Trophoblast cell (in vitro differentiated cells and primary cell): Measurements from ENCODE around the gene MYL11. TPM values are rescaled to one million over a fixed set of nuclear protein-coding genes. Genes with fewer than 3 reads are reported as not detected.
"Not testable (repeated sequence)": the region's sequence is repeated elsewhere in the genome, so short reads cannot be mapped to it uniquely, and the experiment has no call there.

Source experiments
- DNase-seq, 2 donors: peaks; one replicate each; pipeline ENCODE4 v3.0.0-alpha.2; 2016
- H2AFZ ChIP-seq: 2 replicates; pipeline ENCODE4 v1.6.1; 2013; ENCODE audit warnings: low read length, moderate library complexity, mild to moderate bottlenecking; ENCODE audit not compliant: insufficient read depth, poor library complexity
- H2AK5ac ChIP-seq: 2 replicates; pipeline ENCODE4 v1.6.1; 2013; ENCODE audit warnings: mild to moderate bottlenecking, low read length
- H2BK120ac ChIP-seq: 2 replicates; pipeline ENCODE4 v1.6.1; 2013; ENCODE audit warnings: low read length, mild to moderate bottlenecking, moderate library complexity; ENCODE audit not compliant: insufficient read depth, poor library complexity
- H2BK12ac ChIP-seq: 2 replicates; pipeline ENCODE4 v1.6.1; 2013; ENCODE audit warnings: mild to moderate bottlenecking, low read length, moderate library complexity
- H2BK5ac ChIP-seq: 2 replicates; pipeline ENCODE4 v1.6.1; 2013; ENCODE audit warnings: low read length, low read depth, moderate library complexity, mild to moderate bottlenecking; ENCODE audit not compliant: poor library complexity
- H3K14ac ChIP-seq: 2 replicates; pipeline ENCODE4 v1.6.1; 2013; ENCODE audit warnings: mild to moderate bottlenecking, low read length
- H3K18ac ChIP-seq: 2 replicates; pipeline ENCODE4 v1.6.1; 2013; ENCODE audit warnings: mild to moderate bottlenecking, low read length
- H3K23ac ChIP-seq: 2 replicates; pipeline ENCODE4 v1.6.1; 2013; ENCODE audit warnings: low read length
- H3K27ac ChIP-seq: 2 replicates; pipeline ENCODE4 v1.5.1; 2013; ENCODE audit warnings: low read depth, mild to moderate bottlenecking, inconsistent platforms, low read length, moderate library complexity
- H3K27me3 ChIP-seq: 2 replicates; pipeline ENCODE4 v1.6.1; 2013; ENCODE audit warnings: inconsistent platforms, mild to moderate bottlenecking, low read length, moderate library complexity; ENCODE audit not compliant: insufficient read depth
- H3K36me3 ChIP-seq, 2 experiments: 1 replicate in 1 of 2; 2 replicates in 1 of 2; pipeline ENCODE4 v1.6.1; 2013; ENCODE audit warnings: low read length in 2 of 2, mild to moderate bottlenecking in 2 of 2, moderate library complexity in 1 of 2; ENCODE audit not compliant: insufficient read depth in 2 of 2, control insufficient read depth in 1 of 2
- H3K4ac ChIP-seq: 2 replicates; pipeline ENCODE4 v1.6.1; 2013; ENCODE audit warnings: low read depth, mild to moderate bottlenecking, low read length, moderate library complexity
- H3K4me1 ChIP-seq, 2 experiments: 1 replicate in 1 of 2; 2 replicates in 1 of 2; pipeline ENCODE4 v1.6.1; 2013; ENCODE audit warnings: low read length in 2 of 2, mild to moderate bottlenecking in 2 of 2, moderate library complexity in 1 of 2; ENCODE audit not compliant: insufficient read depth in 2 of 2, control insufficient read depth in 1 of 2
- H3K4me2 ChIP-seq: 2 replicates; pipeline ENCODE4 v1.6.1; 2013; ENCODE audit warnings: inconsistent platforms, mild to moderate bottlenecking, low read length, moderate library complexity
- H3K4me3 ChIP-seq: 2 replicates; pipeline ENCODE4 v1.5.1; 2013; ENCODE audit warnings: mild to moderate bottlenecking, low read depth, low read length, inconsistent platforms
- H3K79me1 ChIP-seq: one replicate; pipeline ENCODE4 v1.6.1; 2013; ENCODE audit warnings: low read length
- H3K79me2 ChIP-seq: 2 replicates; pipeline ENCODE4 v1.6.1; 2013; ENCODE audit warnings: low read length, mild to moderate bottlenecking; ENCODE audit not compliant: control insufficient read depth, insufficient read depth, poor library complexity
- H3K9ac ChIP-seq: 2 replicates; pipeline ENCODE4 v1.6.1; 2013; ENCODE audit warnings: mild to moderate bottlenecking, low read length
- H3K9me3 ChIP-seq: 2 replicates; pipeline ENCODE4 v1.6.1; 2013; ENCODE audit warnings: low read depth, mild to moderate bottlenecking, control low read depth, inconsistent platforms, low read length; ENCODE audit not compliant: insufficient read depth
- H4K12ac ChIP-seq: 2 replicates; pipeline ENCODE4 v1.6.1; 2013; ENCODE audit warnings: low read depth, mild to moderate bottlenecking, low read length, moderate library complexity
- H4K8ac ChIP-seq: 2 replicates; pipeline ENCODE4 v1.6.1; 2013; ENCODE audit warnings: low read depth, mild to moderate bottlenecking, low read length, moderate library complexity
- H4K91ac ChIP-seq: one replicate; pipeline ENCODE4 v1.6.1; 2013; ENCODE audit warnings: low read depth, mild to moderate bottlenecking, low read length, moderate library complexity
- WGBS: extraction: QIAGEN DNeasy Blood & Tissue Kit; methylation state at CpG from one replicate; pipeline ENCODE4 v1.1.7; 2013; ENCODE audit warnings: missing lambda C conversion rate; ENCODE audit not compliant: insufficient read length, insufficient coverage; ENCODE audit errors: extremely low coverage; 5-methylcytosine and 5-hydroxymethylcytosine counted together
- polyA plus RNA-seq: library from polyadenylated mRNA; stranded (reverse); fragments of 200-250 nt; gene quantifications from 2 replicates; pipeline ENCODE4 v1.2.3, GENCODE V29; 2013

MYL11 gene, protein sequence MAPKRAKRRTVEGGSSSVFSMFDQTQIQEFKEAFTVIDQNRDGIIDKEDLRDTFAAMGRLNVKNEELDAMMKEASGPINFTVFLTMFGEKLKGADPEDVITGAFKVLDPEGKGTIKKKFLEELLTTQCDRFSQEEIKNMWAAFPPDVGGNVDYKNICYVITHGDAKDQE
- 4.0 and 5.0 TPM in 2 replicates for polyA plus RNA-seq

DNA sequence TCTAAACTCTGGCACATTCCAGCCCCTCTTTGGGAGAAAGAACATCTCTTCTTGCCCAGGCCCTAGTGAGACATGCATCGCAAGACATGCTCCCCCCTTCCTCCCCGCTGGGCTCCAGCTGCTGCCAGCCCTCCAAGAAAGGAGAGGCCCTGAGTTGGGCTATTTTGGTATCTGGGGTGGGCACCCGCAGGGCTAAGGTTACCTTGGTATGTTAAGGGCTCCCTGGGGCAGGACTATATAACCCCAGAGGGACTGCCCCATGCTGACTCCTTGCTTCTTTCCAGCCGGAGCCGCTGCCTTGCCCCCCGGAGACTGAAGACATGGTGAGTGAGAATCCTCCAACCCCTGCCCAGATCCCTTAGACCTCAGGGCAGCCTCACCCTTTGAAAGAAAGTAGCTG is at the start of gene MYL11:
Gene MYL11 (plus strand): TSS at position 265 of the 400 bp plus-strand sequence. CDS start 56 bp downstream, at position 321.
- Histone ChIP-seq H2BK5ac (no peak within 1 kb of the TSS), H3K4me1 (peaks cover 10 to 21% of the 10 kb centered on the region in 2 experiments), H4K91ac (no peak within 1 kb of the TSS), H3K18ac (no peak within 1 kb of the TSS), H3K79me2 (peaks cover 16% of the 10 kb centered on the region), H2AFZ (no peak within 1 kb of the TSS), H3K23ac (no peak within 1 kb of the TSS), H3K27me3 (no peaks in the 10 kb centered on the region), H3K79me1 (peaks cover 27% of the 10 kb centered on the region), H3K9me3 (no peaks in the 10 kb centered on the region), H2AK5ac (peak within 1 kb of the TSS; percentile 24), H3K14ac (no peak within 1 kb of the TSS), H2BK120ac (no peak within 1 kb of the TSS), H3K27ac (no peak within 1 kb of the TSS), H4K12ac (no peak within 1 kb of the TSS), H3K9ac (no peak within 1 kb of the TSS), H3K4me2 (no peak within 1 kb of the TSS), H3K4me3 (no peak within 1 kb of the TSS), H3K4ac (no peak within 1 kb of the TSS), H3K36me3 (no peaks in the 10 kb centered on the region), H2BK12ac (no peak within 1 kb of the TSS), H4K8ac (no peak within 1 kb of the TSS)
- no peak for DNase-seq
- WGBS = no CpG with 5 or more reads among the region's 6 CpGs

DNA sequence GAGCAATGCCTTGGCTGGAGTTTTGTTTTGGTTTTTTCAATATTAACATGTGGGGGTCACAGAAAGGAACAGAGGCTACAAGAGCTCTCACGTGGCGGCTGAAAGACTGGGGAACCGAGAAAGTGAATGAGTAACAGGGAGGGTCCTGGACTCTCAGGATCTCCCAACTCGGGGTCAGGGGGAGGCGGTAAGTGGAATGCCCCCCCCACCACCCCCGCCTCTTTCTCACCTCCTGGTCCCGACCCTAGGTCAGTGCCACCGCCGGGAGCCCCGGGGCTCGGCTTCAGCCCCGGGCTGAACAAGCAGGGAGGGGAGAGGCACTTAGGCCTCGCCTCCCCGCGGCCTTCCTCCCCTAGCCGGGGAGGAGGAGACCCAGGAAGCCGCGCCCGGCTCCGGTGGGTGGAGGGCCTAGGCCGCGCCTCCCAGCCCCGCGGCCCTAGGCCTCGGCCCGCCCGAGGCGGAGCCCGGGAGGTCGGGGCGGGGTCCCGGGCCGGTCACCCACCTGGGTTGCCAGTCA is 40.1 kb upstream of the MYL11 start:
- peak; percentile 80 to 87 for DNase-seq
- H4K91ac ChIP-seq, H3K27ac ChIP-seq, H2BK12ac ChIP-seq, H3K18ac ChIP-seq, H2BK5ac ChIP-seq, H4K8ac ChIP-seq, H2BK120ac ChIP-seq, H3K14ac ChIP-seq, H3K36me3 ChIP-seq, H3K79me2 ChIP-seq, H3K79me1 ChIP-seq, H3K4ac ChIP-seq, H4K12ac ChIP-seq, H2AFZ ChIP-seq, H2AK5ac ChIP-seq, H3K23ac ChIP-seq, H3K9ac ChIP-seq, H3K4me1 ChIP-seq, H3K27me3 ChIP-seq, H3K9me3 ChIP-seq: not testable (repeated sequence)
- peak overlapping the region; percentile 54 for H3K4me2 ChIP-seq
- WGBS = no CpG with 5 or more reads among the region's 33 CpGs
- H3K4me3 ChIP-seq = peak overlapping the region; percentile 71

DNA sequence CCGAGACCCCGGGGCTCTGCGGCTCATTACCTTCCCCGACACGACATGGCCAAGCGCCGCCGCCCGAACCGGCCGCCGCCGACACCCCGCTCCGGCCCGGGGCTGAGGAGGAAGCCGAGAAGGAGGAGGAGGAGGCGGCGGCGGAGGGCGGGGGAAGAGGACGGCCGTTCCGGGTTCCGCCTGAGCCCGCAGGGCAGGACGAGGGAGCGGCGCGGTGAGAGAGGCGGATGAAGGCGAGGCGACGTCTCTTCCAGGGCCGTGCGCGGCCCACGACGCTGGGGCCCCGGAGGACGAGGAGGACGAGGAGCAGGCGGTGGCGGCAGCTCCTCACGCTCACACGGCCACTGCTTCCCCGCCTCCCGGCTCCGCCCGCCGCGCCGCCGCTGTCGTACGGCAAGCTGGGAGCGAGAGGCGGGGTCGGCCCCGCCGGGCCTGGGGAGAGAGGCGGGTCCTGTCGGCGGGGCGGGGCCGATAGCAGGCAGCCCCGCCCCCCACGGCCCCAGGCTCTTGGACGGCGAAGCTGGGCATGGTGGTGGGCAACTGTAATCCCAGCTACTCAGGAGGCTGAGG is 39.5 kb upstream of the MYL11 start:
- peak overlapping the region; percentile 96 for H3K4me3 ChIP-seq
- peak overlapping the region; percentile 97 for H4K91ac ChIP-seq
- H3K36me3 ChIP-seq, H3K4me1 ChIP-seq, H3K9me3 ChIP-seq, H3K79me1 ChIP-seq, H3K23ac ChIP-seq, H3K27me3 ChIP-seq, H3K79me2 ChIP-seq: not testable (repeated sequence)
- H3K14ac ChIP-seq = peak overlapping the region; percentile 100
- DNase-seq = peak; percentile 73 to 79
- WGBS = no CpG with 5 or more reads among the region's 70 CpGs
- peak overlapping the region; percentile 99 for H3K4ac ChIP-seq
- peak overlapping the region; percentile 48 for H3K4me2 ChIP-seq
- peak overlapping the region; percentile 98 for H2BK5ac ChIP-seq
- peak overlapping the region; percentile 99 for H4K12ac ChIP-seq
- peak overlapping the region; percentile 99 for H2AFZ ChIP-seq
- H2AK5ac ChIP-seq = peak overlapping the region; percentile 95
- peak overlapping the region; percentile 100 for H3K18ac ChIP-seq
- peak overlapping the region; percentile 100 for H4K8ac ChIP-seq
- peak overlapping the region; percentile 98 for H2BK120ac ChIP-seq
- H3K27ac ChIP-seq = peak overlapping the region; percentile 94
- peak overlapping the region; percentile 66 for H2BK12ac ChIP-seq
- H3K9ac ChIP-seq = peak overlapping the region; percentile 84

DNA sequence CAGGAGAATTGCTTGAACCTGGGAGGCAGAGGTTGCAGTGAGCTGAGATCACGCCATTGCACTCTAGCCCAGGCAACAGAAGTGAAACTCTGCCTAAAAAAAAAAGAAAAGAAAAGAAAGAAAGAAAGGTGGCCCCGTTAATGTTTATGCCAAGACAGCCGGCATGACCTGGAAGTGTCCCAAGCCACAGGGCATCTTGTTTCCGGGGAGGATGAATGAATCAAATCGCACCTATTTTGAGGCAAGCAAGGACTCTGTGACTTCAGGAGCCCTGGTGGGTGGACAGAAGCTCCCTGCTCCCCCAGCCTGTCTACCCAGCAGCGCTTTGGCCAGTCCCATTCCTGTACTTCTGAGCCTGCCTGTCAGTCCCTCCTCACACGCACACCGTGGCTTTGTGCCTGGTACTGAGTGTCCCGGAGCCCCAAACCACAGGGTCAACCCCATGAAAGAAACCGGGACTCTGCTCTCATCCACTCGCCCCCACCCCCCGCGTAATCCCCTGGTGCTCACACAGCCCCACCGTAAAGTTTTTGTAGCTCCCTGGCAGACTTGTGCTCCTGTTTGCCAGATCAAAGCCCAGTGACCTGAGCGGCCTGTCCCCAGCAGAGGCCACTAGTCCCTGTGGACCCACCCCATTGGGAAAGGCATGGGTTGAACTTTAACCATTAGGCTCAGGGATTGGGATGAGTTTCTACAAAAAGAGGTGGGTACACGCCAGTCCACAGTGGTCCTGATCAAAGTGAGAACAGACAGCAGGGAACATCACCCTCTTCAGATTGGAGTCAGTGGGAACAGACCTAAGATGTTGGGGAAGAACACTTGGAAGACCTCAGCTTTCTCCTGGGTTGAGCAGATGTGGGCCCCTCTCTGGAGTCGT is 38.8 kb upstream of the MYL11 start:
- peaks cover 4% of the 10 kb centered on the region for H3K9me3 ChIP-seq
- H3K36me3 ChIP-seq = no peaks in the 10 kb centered on the region
- no peak overlapping the region for H4K91ac ChIP-seq
- H3K27me3 ChIP-seq = no peaks in the 10 kb centered on the region
- H3K23ac ChIP-seq = no peak overlapping the region
- H4K12ac ChIP-seq = no peak overlapping the region
- H3K4me1 ChIP-seq = no peaks in the 10 kb centered on the region
- WGBS = no CpG with 5 or more reads among the region's 17 CpGs
- H2BK12ac ChIP-seq = peak overlapping the region; percentile 68
- no peak overlapping the region for H3K4me3 ChIP-seq
- H3K27ac ChIP-seq = no peak overlapping the region
- H2BK120ac ChIP-seq = no peak overlapping the region
- H4K8ac ChIP-seq = peak overlapping the region; percentile 85
- peaks cover 3% of the 10 kb centered on the region for H3K79me2 ChIP-seq
- H2AFZ ChIP-seq = peak overlapping the region; percentile 25
- peak overlapping the region; percentile 14 for H3K14ac ChIP-seq
- DNase-seq = no peak
- peak overlapping the region; percentile 59 for H2AK5ac ChIP-seq
- peak overlapping the region; percentile 48 for H3K4me2 ChIP-seq
- H3K4ac ChIP-seq = no peak overlapping the region
- H3K18ac ChIP-seq = peak overlapping the region; percentile 58
- no peak overlapping the region for H2BK5ac ChIP-seq
- H3K9ac ChIP-seq = no peak overlapping the region
- peaks cover 4% of the 10 kb centered on the region for H3K79me1 ChIP-seq
